HG03439 (cell line): ENCODE results near the gene MYO5B.

Experiments
- ATAC-seq: cut with Tn5 transposase; IDR thresholded peaks from one replicate; pipeline ENCODE4 v1.9.1; 2021; ENCODE audit warnings: mild to moderate bottlenecking, moderate library complexity; ENCODE audit not compliant: unreplicated experiment

Gene MYO5B

GRCh38 chr18:49862656-49863385, 332.1 kb downstream of the MYO5B start:
- no peak for ATAC-seq

- ATAC-seq: no peak
These were observed 333.3 kb downstream of the MYO5B start for GRCh38 chr18:49861659-49862058.

- ATAC-seq: no peak
These were observed 335.2 kb downstream of the MYO5B start for GRCh38 chr18:49859725-49860124.

- no peak for ATAC-seq
These were observed 336.0 kb downstream of the MYO5B start for GRCh38 chr18:49859021-49859359.

GRCh38 chr18:49858309-49859020, 336.5 kb downstream of the MYO5B start:
- ATAC-seq: no peak

GRCh38 chr18:49857708-49858107, 337.2 kb downstream of the MYO5B start:
- no peak for ATAC-seq

- ATAC-seq: no peak
These were observed 338.5 kb downstream of the MYO5B start for GRCh38 chr18:49856496-49856895.

GRCh38 chr18:49855711-49856415, 339.1 kb downstream of the MYO5B start:
- no peak for ATAC-seq

- no peak for ATAC-seq
These were observed 340.3 kb downstream of the MYO5B start for GRCh38 chr18:49854681-49855080.

- ATAC-seq: no peak
These were observed 341.5 kb downstream of the MYO5B start for GRCh38 chr18:49853436-49853835.

- ATAC-seq: no peak
These were observed 341.9 kb downstream of the MYO5B start for GRCh38 chr18:49853011-49853410.

- no peak for ATAC-seq
These were observed 343.3 kb downstream of the MYO5B start for GRCh38 chr18:49851624-49852023.

- no peak for ATAC-seq
These were observed 344.3 kb downstream of the MYO5B start for GRCh38 chr18:49850636-49851035.

GRCh38 chr18:49849331-49850217, 345.4 kb downstream of the MYO5B start:
- no peak for ATAC-seq

- no peak for ATAC-seq
These were observed 346.8 kb downstream of the MYO5B start for GRCh38 chr18:49848115-49848514.

- ATAC-seq: no peak
These were observed 347.4 kb downstream of the MYO5B start for GRCh38 chr18:49847524-49847923.

GRCh38 chr18:49846718-49847470, 348.1 kb downstream of the MYO5B start:
- no peak for ATAC-seq

GRCh38 chr18:49846361-49846662, 348.6 kb downstream of the MYO5B start:
- ATAC-seq: no peak

GRCh38 chr18:49845629-49846360, 349.2 kb downstream of the MYO5B start:
- no peak for ATAC-seq

- ATAC-seq: no peak
These were observed 350.0 kb downstream of the MYO5B start for GRCh38 chr18:49844903-49845302.
